Tibial nerve (tissue), 3 donors: ENCODE data around the gene ABCB1.
"Not testable (repeated sequence)": the region's sequence is repeated elsewhere in the genome, so short reads cannot be mapped to it uniquely, and the experiment has no call there.

Experiments used
- CTCF ChIP-seq, 5 experiments: fragments of 200-600 bp in 3 of 5; fragments of 450-650 bp in 2 of 5; sonication (generic) in 3 of 5; IDR thresholded peaks; one replicate each; pipeline ENCODE4 v1.5.1; 2016 to 2019; ENCODE audit warnings: antibody characterized with exemption in 5 of 5, mild to moderate bottlenecking in 3 of 5, moderate library complexity in 2 of 5
- POLR2A ChIP-seq, 2 donors: fragments of 450-650 bp; IDR thresholded peaks; one replicate each; pipeline ENCODE4 v1.6.1; 2017; ENCODE audit warnings: antibody characterized with exemption in 2 of 2, mild to moderate bottlenecking in 2 of 2, moderate library complexity in 2 of 2

GRCh38 chr7:87460444-87460843 is 140.2 kb downstream of the ABCB1 start:
- not testable (repeated sequence) for TF ChIP-seq CTCF, POLR2A (IDR thresholded peaks at IDR 0.05)
